Thyroid gland (tissue), 4 donors: Measurements from ENCODE around the gene MIA2. TPM values are rescaled to one million over a fixed set of nuclear protein-coding genes. Genes with fewer than 3 reads are reported as not detected.
"Not testable (repeated sequence)": the region's sequence is repeated elsewhere in the genome, so short reads cannot be mapped to it uniquely, and the experiment has no call there.

Experiments used
- DNase-seq, 2 donors: peaks; one replicate each; pipeline ENCODE4 v3.0.0-alpha.2; 2019
- H3K27ac ChIP-seq, 3 donors: fragments of 200-600 bp; sonication (generic); 1 replicate in 2 of 3; 2 replicates in 1 of 3; pipeline ENCODE4 v1.5.1; 2016 to 2019; ENCODE audit warnings: mild to moderate bottlenecking in 1 of 3, moderate library complexity in 1 of 3
- H3K27me3 ChIP-seq: fragments of 200-600 bp; sonication (generic); one replicate; pipeline ENCODE4 v1.5.1; 2019
- H3K36me3 ChIP-seq, 2 donors: fragments of 200-600 bp; sonication (generic); one replicate each; pipeline ENCODE4 v1.5.1; 2016 to 2019
- H3K4me1 ChIP-seq, 2 donors: fragments of 200-600 bp; sonication (generic); one replicate each; pipeline ENCODE4 v1.5.1; 2017 to 2019
- H3K4me3 ChIP-seq, 3 donors: fragments of 200-600 bp; sonication (generic); replicated peaks in 1 of 3; 1 replicate in 2 of 3; 2 replicates in 1 of 3; pipeline ENCODE4 v1.5.1; 2016; ENCODE audit warnings: mild to moderate bottlenecking in 1 of 3
- H3K9me3 ChIP-seq: fragments of 200-600 bp; sonication (generic); one replicate; pipeline ENCODE4 v1.5.1; 2017
- POLR2A ChIP-seq, 2 donors: fragments of 450-650 bp; IDR thresholded peaks; one replicate each; pipeline ENCODE4 v1.6.1; 2017; ENCODE audit warnings: antibody characterized with exemption in 2 of 2, mild to moderate bottlenecking in 2 of 2, moderate library complexity in 1 of 2
- WGBS, 2 donors: methylation state at CpG; one replicate each; pipeline ENCODE4 v1.1.5; 2017; 5-methylcytosine and 5-hydroxymethylcytosine counted together
- intact Hi-C: fragments of 100-400 bp; cut with DNase I; formaldehyde crosslinking; loops from one replicate; pipeline ENCODE4 v1.15.1; 2023
- total RNA-seq, 4 donors: library from RNA; depleted of rRNA; stranded (reverse); fragments of >200 nt; gene quantifications; one replicate each; pipeline ENCODE4 v1.2.3, GENCODE V29; 2016
- TF ChIP-seq, protein P1 (sequence below), 6 experiments: fragments of 200-600 bp in 3 of 6; fragments of 450-650 bp in 3 of 6; sonication (generic) in 3 of 6; IDR thresholded peaks; one replicate each; pipeline ENCODE4 v1.5.1; 2016 to 2019; ENCODE audit warnings: antibody characterized with exemption in 6 of 6, mild to moderate bottlenecking in 2 of 6, inconsistent platforms in 1 of 6, moderate library complexity in 1 of 6

The MIA2 gene
- total RNA-seq, 4 donors from 2014 or later: 41.6 to 49.1 (median 45.6) TPM

DNA sequence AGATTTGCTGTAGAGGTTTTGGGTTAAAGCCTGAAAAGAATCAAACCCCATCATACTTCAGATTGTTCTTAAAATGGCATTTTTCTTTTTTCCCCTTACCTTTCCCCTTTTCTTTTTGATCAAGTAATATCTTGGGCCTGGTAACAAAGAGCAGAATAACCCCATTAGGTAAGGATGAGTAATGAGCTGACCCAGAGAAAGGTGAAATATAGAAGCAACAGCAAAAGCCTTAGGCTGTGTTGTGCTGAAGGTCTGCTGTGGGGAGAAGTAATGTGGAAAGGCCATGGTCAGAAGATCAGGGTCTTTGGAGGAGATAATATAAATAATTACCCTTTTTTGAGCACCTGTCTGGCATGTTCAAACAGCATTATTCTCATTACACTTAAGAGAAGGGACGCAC, 42.3 kb downstream of the MIA2 start:
- intact Hi-C loops: no loop called here
- TF ChIP-seq, protein P1, sequence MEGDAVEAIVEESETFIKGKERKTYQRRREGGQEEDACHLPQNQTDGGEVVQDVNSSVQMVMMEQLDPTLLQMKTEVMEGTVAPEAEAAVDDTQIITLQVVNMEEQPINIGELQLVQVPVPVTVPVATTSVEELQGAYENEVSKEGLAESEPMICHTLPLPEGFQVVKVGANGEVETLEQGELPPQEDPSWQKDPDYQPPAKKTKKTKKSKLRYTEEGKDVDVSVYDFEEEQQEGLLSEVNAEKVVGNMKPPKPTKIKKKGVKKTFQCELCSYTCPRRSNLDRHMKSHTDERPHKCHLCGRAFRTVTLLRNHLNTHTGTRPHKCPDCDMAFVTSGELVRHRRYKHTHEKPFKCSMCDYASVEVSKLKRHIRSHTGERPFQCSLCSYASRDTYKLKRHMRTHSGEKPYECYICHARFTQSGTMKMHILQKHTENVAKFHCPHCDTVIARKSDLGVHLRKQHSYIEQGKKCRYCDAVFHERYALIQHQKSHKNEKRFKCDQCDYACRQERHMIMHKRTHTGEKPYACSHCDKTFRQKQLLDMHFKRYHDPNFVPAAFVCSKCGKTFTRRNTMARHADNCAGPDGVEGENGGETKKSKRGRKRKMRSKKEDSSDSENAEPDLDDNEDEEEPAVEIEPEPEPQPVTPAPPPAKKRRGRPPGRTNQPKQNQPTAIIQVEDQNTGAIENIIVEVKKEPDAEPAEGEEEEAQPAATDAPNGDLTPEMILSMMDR (IDR thresholded peaks at IDR 0.05): no peak
- TF ChIP-seq POLR2A (IDR thresholded peaks at IDR 0.05): no peak
- Histone ChIP-seq H3K36me3 (peaks cover 0 to 5% of the 10 kb centered on the region in 2 donors), H3K4me1 (no peaks in the 10 kb centered on the region), H3K4me3 (no peak overlapping the region), H3K9me3 (no peaks in the 10 kb centered on the region), H3K27me3 (no peaks in the 10 kb centered on the region), H3K27ac (no peak overlapping the region)
- no peak for DNase-seq
- 95 to 100% methylated on average over 1 of the region's 1 CpG for WGBS, 2 donors

DNA sequence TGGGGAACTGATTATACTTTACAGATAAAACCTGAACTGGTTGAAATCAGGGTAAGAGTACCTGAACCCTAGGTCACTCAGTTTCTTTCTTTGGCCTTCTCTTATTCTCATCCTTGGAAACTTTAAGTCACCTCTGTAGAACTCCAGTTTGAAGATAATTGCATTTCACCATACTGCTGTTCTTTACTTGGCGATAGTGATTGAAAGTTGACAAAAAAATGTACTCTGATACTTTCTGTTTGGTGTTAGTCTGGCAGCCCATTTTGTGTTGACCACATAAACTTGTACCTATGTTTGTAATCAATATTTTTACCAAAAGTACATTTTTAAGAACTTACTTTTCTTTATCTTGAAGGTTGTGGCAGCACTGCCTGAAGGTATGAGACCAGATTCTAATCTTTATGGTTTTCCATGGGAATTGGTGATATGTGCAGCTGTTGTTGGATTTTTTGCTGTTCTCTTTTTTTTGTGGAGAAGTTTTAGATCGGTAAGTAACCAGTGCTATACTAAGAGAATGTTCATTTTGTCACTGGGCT, 42.9 kb downstream of the MIA2 start:
- TF ChIP-seq, protein P1 (IDR thresholded peaks at IDR 0.05): no peak
- no peak for TF ChIP-seq POLR2A (IDR thresholded peaks at IDR 0.05)
- 97% methylated on average over 2 of the region's 2 CpGs for WGBS, 2 donors
- Histone ChIP-seq H3K27me3 (no peaks in the 10 kb centered on the region), H3K4me1 (no peaks in the 10 kb centered on the region), H3K27ac (no peak overlapping the region), H3K36me3 (peaks cover 0 to 6% of the 10 kb centered on the region in 2 donors), H3K4me3 (no peak overlapping the region), H3K9me3 (no peaks in the 10 kb centered on the region)
- no peak for DNase-seq
- intact Hi-C loops: no loop called here

DNA sequence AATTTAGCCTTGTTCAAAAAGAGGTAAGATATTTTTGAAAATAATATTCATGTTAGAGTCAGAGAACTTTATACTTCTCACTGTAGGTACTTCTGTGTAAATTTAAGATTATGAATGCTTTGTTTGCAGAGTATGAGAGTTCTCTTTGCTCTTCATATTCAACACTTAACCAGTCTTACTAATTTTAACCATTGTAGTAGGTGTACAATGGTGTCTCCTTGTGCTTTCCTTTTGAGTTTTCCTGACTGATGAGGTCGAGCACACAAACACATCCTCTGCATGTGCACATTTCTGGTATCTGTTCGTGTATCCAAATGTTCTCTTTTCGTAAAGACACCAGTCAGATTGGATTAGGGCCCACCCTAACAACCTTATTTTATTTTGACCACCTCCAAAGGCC, 45.8 kb downstream of the MIA2 start:
- whole genome bisulfite sequencing, 2 donors: 89 to 91% methylated on average over 3 of the region's 3 CpGs
- H3K27ac ChIP-seq: no peak overlapping the region
- peaks cover 5 to 6% of the 10 kb centered on the region in 2 donors for H3K36me3 ChIP-seq
- H3K4me3 ChIP-seq: no peak overlapping the region
- no peaks in the 10 kb centered on the region for H3K9me3 ChIP-seq
- H3K4me1 ChIP-seq: no peaks in the 10 kb centered on the region
- DNase-seq: no peak
- TF ChIP-seq, protein P1 (IDR thresholded peaks at IDR 0.05): no peak
- no peak for TF ChIP-seq POLR2A (IDR thresholded peaks at IDR 0.05)
- no peaks in the 10 kb centered on the region for H3K27me3 ChIP-seq
- intact Hi-C loops: no loop called here

DNA sequence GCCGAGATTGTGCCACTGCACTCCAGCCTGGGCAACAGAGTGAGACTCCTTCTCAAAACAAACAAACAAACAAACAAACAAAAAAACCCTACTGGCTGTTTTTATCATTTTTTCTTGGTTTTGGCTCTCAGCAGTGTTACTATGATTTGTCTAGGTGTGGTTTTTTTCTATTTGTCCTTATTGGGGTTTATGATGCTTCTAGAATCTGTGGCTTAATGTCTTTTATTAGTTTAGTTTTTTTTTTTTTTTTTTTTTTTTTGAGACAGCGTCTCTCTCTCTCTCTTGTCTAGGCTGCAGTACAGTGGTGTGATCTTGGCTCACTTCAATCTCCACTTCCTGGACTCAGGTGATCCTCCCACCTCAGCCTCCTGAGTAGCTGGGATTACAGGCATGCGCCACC, 47.0 kb downstream of the MIA2 start:
- H3K4me3 ChIP-seq, DNase-seq, H3K36me3 ChIP-seq, intact Hi-C loops, H3K27ac ChIP-seq, H3K27me3 ChIP-seq, H3K4me1 ChIP-seq, H3K9me3 ChIP-seq: not testable (repeated sequence)
- 97 to 99% methylated on average over 3 of the region's 3 CpGs for WGBS, 2 donors

DNA sequence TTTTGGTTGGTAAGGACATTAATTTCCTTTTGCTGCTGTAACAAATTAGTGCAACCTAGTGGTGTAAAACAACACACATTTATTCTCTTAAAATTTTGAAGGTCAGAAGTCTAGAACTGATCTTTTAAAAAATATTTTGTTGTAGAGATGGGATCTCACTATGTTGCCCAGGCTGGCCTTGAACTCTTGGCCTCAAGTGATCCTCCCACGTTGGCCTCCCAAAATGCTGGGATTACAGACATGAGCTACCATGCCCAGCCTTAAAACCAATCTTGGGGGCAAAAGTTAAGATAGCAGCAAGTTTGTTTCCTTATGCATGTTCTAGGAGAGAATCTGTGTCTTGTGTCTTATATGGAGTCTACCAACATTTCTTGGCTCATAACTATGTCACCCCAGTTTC, 55.8 kb downstream of the MIA2 start:
- TF ChIP-seq POLR2A (IDR thresholded peaks at IDR 0.05): no peak
- TF ChIP-seq, protein P1 (IDR thresholded peaks at IDR 0.05): no peak
- intact Hi-C loops: no loop called here
- WGBS, 2 donors: 82 to 94% methylated on average over 1 of the region's 1 CpG
- H3K27ac ChIP-seq: no peak overlapping the region
- DNase-seq: no peak
- no peaks in the 10 kb centered on the region for H3K27me3 ChIP-seq
- no peaks in the 10 kb centered on the region for H3K4me1 ChIP-seq
- no peak overlapping the region for H3K4me3 ChIP-seq
- H3K9me3 ChIP-seq: no peaks in the 10 kb centered on the region
- H3K36me3 ChIP-seq: peaks cover 8 to 10% of the 10 kb centered on the region in 2 donors

DNA sequence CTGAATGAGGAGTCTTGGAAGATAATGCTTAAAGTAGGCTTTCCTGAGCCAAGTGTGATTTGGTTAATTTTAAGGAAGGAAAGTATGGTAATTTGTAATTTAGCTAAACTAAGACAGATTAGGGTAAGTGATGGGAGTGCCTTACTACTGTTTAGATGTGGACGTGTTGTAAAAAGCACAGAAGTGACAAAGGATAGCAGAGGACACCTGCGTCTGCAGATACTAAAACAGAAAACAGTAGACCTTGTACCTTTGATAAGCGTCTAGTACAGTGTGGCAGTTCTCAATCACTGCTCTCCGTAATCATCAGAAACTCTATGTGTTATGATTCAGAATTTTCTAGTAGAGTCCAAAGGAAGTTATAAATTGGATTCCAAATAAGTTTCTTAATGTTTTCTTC, 58.0 kb downstream of the MIA2 start:
- Histone ChIP-seq H3K27me3 (no peaks in the 10 kb centered on the region), H3K4me3 (no peak overlapping the region), H3K9me3 (no peaks in the 10 kb centered on the region), H3K36me3 (peaks cover 22 to 27% of the 10 kb centered on the region in 2 donors), H3K27ac (no peak overlapping the region), H3K4me1 (no peaks in the 10 kb centered on the region)
- no peak for DNase-seq
- TF ChIP-seq, protein P1 (IDR thresholded peaks at IDR 0.05): no peak
- no peak for TF ChIP-seq POLR2A (IDR thresholded peaks at IDR 0.05)
- intact Hi-C loops: no loop called here
- 96 to 98% methylated on average over 4 of the region's 4 CpGs for WGBS, 2 donors
